Panc1 (cell line): ENCODE results near the gene ARHGAP6. TPM values are rescaled to one million over a fixed set of nuclear protein-coding genes. Genes with fewer than 3 reads are reported as not detected.

Experiments used
- ATAC-seq: fragments of 200-7000 bp; cut with Tn5 transposase; 2 replicates; pipeline ENCODE4 v1.9.1; 2020; ENCODE audit warnings: mild to moderate bottlenecking, moderate library complexity
- BruUV-seq: library from RNA; stranded (reverse); fragments of 400-500 nt; replicated peaks from 2 replicates; lab custom pipeline; 2021; lab: Mats Ljungman, UMichigan
- CTCF ChIA-PET: fragments of 300-600 bp; sonication (Branson Sonifier 250); formaldehyde crosslinking; loops from one replicate; lab custom pipeline; 2022; ENCODE audit warnings: antibody characterized with exemption; lab: Charles Lee
- POLR2A ChIA-PET: fragments of 300-600 bp; sonication (Branson Sonifier 250); formaldehyde crosslinking; loops from one replicate; lab custom pipeline; 2022; ENCODE audit warnings: antibody characterized with exemption; lab: Charles Lee
- DNase-seq: peaks from one replicate; pipeline ENCODE4 v3.0.0-alpha.2; 2010; ENCODE audit warnings: low read depth, low spot score
- H3K27ac ChIP-seq: 2 replicates; pipeline ENCODE4 v1.5.1; 2011; ENCODE audit warnings: mild to moderate bottlenecking, low read length, inconsistent platforms
- H3K27me3 ChIP-seq: fragments of 200-500 bp; sonication (Bioruptor generic); 2 replicates; pipeline ENCODE4 v1.6.0; 2014; ENCODE audit warnings: low read length, inconsistent platforms; ENCODE audit not compliant: control insufficient read depth, insufficient read depth
- H3K36me3 ChIP-seq: fragments of 200-500 bp; sonication (Bioruptor generic); 2 replicates; pipeline ENCODE4 v1.5.1; 2014; ENCODE audit warnings: inconsistent platforms, mild to moderate bottlenecking, low read length, moderate library complexity; ENCODE audit not compliant: control insufficient read depth, insufficient read depth
- H3K4me1 ChIP-seq: 2 replicates; pipeline ENCODE4 v1.5.1; 2011; ENCODE audit warnings: inconsistent platforms, mild to moderate bottlenecking, low read length, moderate library complexity; ENCODE audit not compliant: control insufficient read depth, insufficient read depth
- H3K4me3 ChIP-seq, 2 experiments: 2 replicates each; pipeline ENCODE4 v1.5.1; 2011 to 2012; ENCODE audit warnings: low read depth in 2 of 2, low read length in 2 of 2, mild to moderate bottlenecking in 2 of 2, inconsistent platforms in 1 of 2, moderate library complexity in 1 of 2
- H3K9me3 ChIP-seq: fragments of 200-500 bp; sonication (Bioruptor generic); 2 replicates; pipeline ENCODE4 v1.5.1; 2014; ENCODE audit warnings: low read depth, mild to moderate bottlenecking, inconsistent platforms, low read length, moderate library complexity; ENCODE audit not compliant: control insufficient read depth, insufficient read depth
- POLR2AphosphoS5 ChIP-seq: IDR thresholded peaks from 2 replicates; pipeline ENCODE4 v1.6.1; 2012; ENCODE audit warnings: mild to moderate bottlenecking, low read depth, low read length, moderate library complexity
- SIN3A ChIP-seq: IDR thresholded peaks from 2 replicates; pipeline ENCODE4 v1.6.1; 2012; ENCODE audit warnings: low read depth, mild to moderate bottlenecking, low read length, moderate library complexity, borderline replicate concordance; ENCODE audit not compliant: insufficient read depth
- TCF7L2 ChIP-seq: IDR thresholded peaks from 2 replicates; pipeline ENCODE4 v1.6.1; 2011; ENCODE audit warnings: mild to moderate bottlenecking, low read depth, low read length, inconsistent platforms
- in situ Hi-C: cut with HindIII; loops from 2 replicates; pipeline ENCODE4 v1.10.0; 2016; ENCODE audit warnings: low sequenced_read_pairs, low pct_unique_long_range_greater_than_20kb
- intact Hi-C: fragments of 100-400 bp; cut with micrococcal nuclease; formaldehyde crosslinking; loops from one replicate; pipeline ENCODE4 v1.10.0; 2022; ENCODE audit not compliant: unreplicated experiment
- total RNA-seq: library from RNA; stranded (reverse); gene quantifications from one replicate; pipeline ENCODE4 v1.2.1, GENCODE V29; 2021; ENCODE audit not compliant: unreplicated experiment
- TF ChIP-seq, protein P1 (sequence below): fragments of 450-650 bp; IDR thresholded peaks from 2 replicates; pipeline ENCODE4 v1.5.1; 2017; ENCODE audit warnings: mild to moderate bottlenecking
- TF ChIP-seq, protein P2 (sequence below), 2 experiments: IDR thresholded peaks; 2 replicates each; pipeline ENCODE4 v1.6.1; 2011 to 2012; ENCODE audit warnings: low read depth in 2 of 2, control low read depth in 1 of 2, low read length in 1 of 2, mild to moderate bottlenecking in 1 of 2, moderate library complexity in 1 of 2; ENCODE audit not compliant: insufficient read depth in 1 of 2

Gene ARHGAP6
- total RNA-seq, 1 experiment from 2014 or later: 0.13 TPM

- Histone ChIP-seq H3K9me3 (no peaks in the 10 kb centered on the region), H3K4me1 (no peaks in the 10 kb centered on the region), H3K36me3 (no peaks in the 10 kb centered on the region), H3K27me3 (no peaks in the 10 kb centered on the region), H3K4me3 (no peak overlapping the region), H3K27ac (no peak overlapping the region)
- POLR2A ChIA-PET: no interaction called here
- CTCF ChIA-PET: no interaction called here
- intact Hi-C loops: no loop called here
- in situ Hi-C loops: no loop called here
- BruUV-seq: no TSS peak
- TF ChIP-seq, protein P1, sequence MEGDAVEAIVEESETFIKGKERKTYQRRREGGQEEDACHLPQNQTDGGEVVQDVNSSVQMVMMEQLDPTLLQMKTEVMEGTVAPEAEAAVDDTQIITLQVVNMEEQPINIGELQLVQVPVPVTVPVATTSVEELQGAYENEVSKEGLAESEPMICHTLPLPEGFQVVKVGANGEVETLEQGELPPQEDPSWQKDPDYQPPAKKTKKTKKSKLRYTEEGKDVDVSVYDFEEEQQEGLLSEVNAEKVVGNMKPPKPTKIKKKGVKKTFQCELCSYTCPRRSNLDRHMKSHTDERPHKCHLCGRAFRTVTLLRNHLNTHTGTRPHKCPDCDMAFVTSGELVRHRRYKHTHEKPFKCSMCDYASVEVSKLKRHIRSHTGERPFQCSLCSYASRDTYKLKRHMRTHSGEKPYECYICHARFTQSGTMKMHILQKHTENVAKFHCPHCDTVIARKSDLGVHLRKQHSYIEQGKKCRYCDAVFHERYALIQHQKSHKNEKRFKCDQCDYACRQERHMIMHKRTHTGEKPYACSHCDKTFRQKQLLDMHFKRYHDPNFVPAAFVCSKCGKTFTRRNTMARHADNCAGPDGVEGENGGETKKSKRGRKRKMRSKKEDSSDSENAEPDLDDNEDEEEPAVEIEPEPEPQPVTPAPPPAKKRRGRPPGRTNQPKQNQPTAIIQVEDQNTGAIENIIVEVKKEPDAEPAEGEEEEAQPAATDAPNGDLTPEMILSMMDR: no peak
- TF ChIP-seq POLR2AphosphoS5 (no peak), SIN3A (no peak), TCF7L2 (no peak)
- TF ChIP-seq, protein P2, sequence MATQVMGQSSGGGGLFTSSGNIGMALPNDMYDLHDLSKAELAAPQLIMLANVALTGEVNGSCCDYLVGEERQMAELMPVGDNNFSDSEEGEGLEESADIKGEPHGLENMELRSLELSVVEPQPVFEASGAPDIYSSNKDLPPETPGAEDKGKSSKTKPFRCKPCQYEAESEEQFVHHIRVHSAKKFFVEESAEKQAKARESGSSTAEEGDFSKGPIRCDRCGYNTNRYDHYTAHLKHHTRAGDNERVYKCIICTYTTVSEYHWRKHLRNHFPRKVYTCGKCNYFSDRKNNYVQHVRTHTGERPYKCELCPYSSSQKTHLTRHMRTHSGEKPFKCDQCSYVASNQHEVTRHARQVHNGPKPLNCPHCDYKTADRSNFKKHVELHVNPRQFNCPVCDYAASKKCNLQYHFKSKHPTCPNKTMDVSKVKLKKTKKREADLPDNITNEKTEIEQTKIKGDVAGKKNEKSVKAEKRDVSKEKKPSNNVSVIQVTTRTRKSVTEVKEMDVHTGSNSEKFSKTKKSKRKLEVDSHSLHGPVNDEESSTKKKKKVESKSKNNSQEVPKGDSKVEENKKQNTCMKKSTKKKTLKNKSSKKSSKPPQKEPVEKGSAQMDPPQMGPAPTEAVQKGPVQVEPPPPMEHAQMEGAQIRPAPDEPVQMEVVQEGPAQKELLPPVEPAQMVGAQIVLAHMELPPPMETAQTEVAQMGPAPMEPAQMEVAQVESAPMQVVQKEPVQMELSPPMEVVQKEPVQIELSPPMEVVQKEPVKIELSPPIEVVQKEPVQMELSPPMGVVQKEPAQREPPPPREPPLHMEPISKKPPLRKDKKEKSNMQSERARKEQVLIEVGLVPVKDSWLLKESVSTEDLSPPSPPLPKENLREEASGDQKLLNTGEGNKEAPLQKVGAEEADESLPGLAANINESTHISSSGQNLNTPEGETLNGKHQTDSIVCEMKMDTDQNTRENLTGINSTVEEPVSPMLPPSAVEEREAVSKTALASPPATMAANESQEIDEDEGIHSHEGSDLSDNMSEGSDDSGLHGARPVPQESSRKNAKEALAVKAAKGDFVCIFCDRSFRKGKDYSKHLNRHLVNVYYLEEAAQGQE (IDR thresholded peaks at IDR 0.05; ENCODE audit: insufficient read depth in 1 of 2, low read depth in 2 of 2, low read length in 1 of 2): no peak
- no peak for DNase-seq
- ATAC-seq: no peak
These were observed 235.4 kb downstream of the ARHGAP6 start for GRCh38 chrX:11430271-11430670.

DNA sequence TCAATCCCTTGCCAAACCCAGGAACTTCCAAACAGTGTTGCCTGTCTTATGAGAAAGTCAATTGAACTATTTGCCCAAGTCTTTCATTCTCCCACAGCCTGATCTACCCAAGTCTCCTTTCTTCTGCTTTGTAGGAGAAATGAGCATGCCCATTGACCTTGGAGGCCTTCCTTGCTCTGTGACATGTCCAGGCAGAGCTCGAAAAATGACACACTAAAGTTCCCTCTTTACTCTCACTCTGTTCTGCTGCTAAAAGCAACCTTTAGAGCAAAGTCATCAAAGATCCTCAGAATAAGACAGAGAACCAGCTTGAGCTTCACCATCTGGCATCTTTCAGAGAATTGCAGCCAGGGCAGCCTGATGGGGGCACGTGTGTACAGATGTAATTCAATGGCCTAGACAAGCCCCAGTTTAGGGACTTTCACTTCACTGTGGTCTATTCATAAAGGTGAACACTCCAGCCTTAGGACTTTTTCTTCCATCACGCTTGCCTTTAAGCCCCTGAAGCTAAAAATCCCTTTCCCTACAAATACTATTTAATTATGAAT, 236.1 kb downstream of the ARHGAP6 start:
- Histone ChIP-seq H3K27ac (no peak overlapping the region), H3K9me3 (no peaks in the 10 kb centered on the region), H3K4me3 (no peak overlapping the region), H3K36me3 (no peaks in the 10 kb centered on the region), H3K4me1 (no peaks in the 10 kb centered on the region), H3K27me3 (no peaks in the 10 kb centered on the region)
- TF ChIP-seq, protein P1: no peak
- TF ChIP-seq SIN3A: no peak
- no peak for TF ChIP-seq POLR2AphosphoS5
- TF ChIP-seq, protein P2 (IDR thresholded peaks at IDR 0.05; ENCODE audit: insufficient read depth in 1 of 2, low read depth in 2 of 2, low read length in 1 of 2): no peak
- no peak for TF ChIP-seq TCF7L2
- intact Hi-C loops (no loop called here), in situ Hi-C loops (no loop called here)
- POLR2A ChIA-PET: no interaction called here
- DNase-seq (no peak), ATAC-seq (no peak)
- no TSS peak for BruUV-seq
- CTCF ChIA-PET: no interaction called here
